GM12892 (cell line): Measurements from ENCODE around the gene PTGR2.
A peak's percentile ranks its signal among the peaks of the same experiment; 100 is the strongest.
"Not testable (repeated sequence)": the region's sequence is repeated elsewhere in the genome, so short reads cannot be mapped to it uniquely, and the experiment has no call there.

Experiments
- DNase-seq: peaks from one replicate; pipeline ENCODE4 v3.0.0; 2011; ENCODE audit not compliant: insufficient read length
- FAIRE-seq: peaks from 2 replicates; lab custom pipeline; 2011; peaks lifted over from hg19 to GRCh38; lab: Jason Lieb, UNC
- POLR2A ChIP-seq: IDR thresholded peaks from 2 replicates; pipeline ENCODE4 v1.6.1; 2011; ENCODE audit warnings: low read depth, low read length, control low read depth
- POLR2AphosphoS5 ChIP-seq: IDR thresholded peaks from 2 replicates; pipeline ENCODE4 v1.6.1; 2011; ENCODE audit warnings: low read depth, low read length, control low read depth
- TAF1 ChIP-seq: IDR thresholded peaks from 2 replicates; pipeline ENCODE4 v1.6.1; 2011; ENCODE audit warnings: low read depth, mild to moderate bottlenecking, control low read depth, low read length, borderline replicate concordance

The PTGR2 gene

GRCh38 chr14:73878436-73878835, 26.8 kb downstream of the PTGR2 start:
- FAIRE-seq (no peak), DNase-seq (no peak)
- TF ChIP-seq TAF1 (no peak), POLR2AphosphoS5 (no peak), POLR2A (no peak)

GRCh38 chr14:73879027-73879426, 27.4 kb downstream of the PTGR2 start:
- DNase-seq (no peak), FAIRE-seq (no peak)
- TF ChIP-seq POLR2AphosphoS5 = no peak
- no peak for TF ChIP-seq POLR2A
- no peak for TF ChIP-seq TAF1

- FAIRE-seq (no peak), DNase-seq (no peak)
- TF ChIP-seq POLR2A = no peak
- TF ChIP-seq TAF1 = no peak
- no peak for TF ChIP-seq POLR2AphosphoS5
Observed at GRCh38 chr14:73884438-73885190, 33.0 kb downstream of the PTGR2 start.

- TF ChIP-seq POLR2AphosphoS5 (peak; percentile 59; the same call in 1 of the 2 replicates), POLR2A (peak; percentile 84; the same call in 1 of the 2 replicates), TAF1 (peak; percentile 50; the same call in 1 of the 2 replicates)
- DNase-seq = peak; percentile 80
- peak; percentile 97 for FAIRE-seq
Observed at GRCh38 chr14:73886449-73887317, 35.1 kb downstream of the PTGR2 start, which contains the start of gene ZNF410. Gene ZNF410, plus strand, starts transcription at chr14:73886859. Its CDS starts 5,317 bp downstream, at chr14:73892176.

- FAIRE-seq = peak; percentile 5
Observed at GRCh38 chr14:73887318-73887616, 35.6 kb downstream of the PTGR2 start.

GRCh38 chr14:73887694-73888459, 36.2 kb downstream of the PTGR2 start:
- FAIRE-seq = no peak

More at GRCh38 chr14:73887318-73887616, 35.6 kb downstream of the PTGR2 start:
- DNase-seq = no peak
- TF ChIP-seq POLR2A = no peak
- no peak for TF ChIP-seq POLR2AphosphoS5
- no peak for TF ChIP-seq TAF1

GRCh38 chr14:73888460-73888725, 36.8 kb downstream of the PTGR2 start:
- DNase-seq (no peak), FAIRE-seq (no peak)
- TF ChIP-seq TAF1 = no peak
- no peak for TF ChIP-seq POLR2AphosphoS5
- TF ChIP-seq POLR2A = no peak

More at GRCh38 chr14:73887694-73888459, 36.2 kb downstream of the PTGR2 start:
- DNase-seq = no peak
- TF ChIP-seq TAF1 (no peak), POLR2AphosphoS5 (no peak), POLR2A (no peak)

GRCh38 chr14:73888971-73889370, 37.3 kb downstream of the PTGR2 start:
- TF ChIP-seq POLR2AphosphoS5 (no peak), POLR2A (no peak), TAF1 (no peak)
- DNase-seq (no peak), FAIRE-seq (no peak)

GRCh38 chr14:73889376-73889775, 37.7 kb downstream of the PTGR2 start:
- DNase-seq (no peak), FAIRE-seq (no peak)
- no peak for TF ChIP-seq TAF1
- TF ChIP-seq POLR2AphosphoS5 = no peak
- TF ChIP-seq POLR2A = no peak

GRCh38 chr14:73894180-73894687, 42.6 kb downstream of the PTGR2 start:
- not testable (repeated sequence) for DNase-seq, FAIRE-seq

GRCh38 chr14:73895939-73896338, 44.3 kb downstream of the PTGR2 start:
- FAIRE-seq (no peak), DNase-seq (no peak)
- TF ChIP-seq POLR2A (no peak), TAF1 (no peak), POLR2AphosphoS5 (no peak)

- TF ChIP-seq TAF1 = no peak
- no peak for TF ChIP-seq POLR2A
- no peak for TF ChIP-seq POLR2AphosphoS5
- no peak for DNase-seq
- FAIRE-seq = no peak
Observed at GRCh38 chr14:73896521-73896920, 44.9 kb downstream of the PTGR2 start.
